HEK293 (cell line): Measurements from ENCODE around the gene SLC1A2.

Experiments used
- CTCF ChIA-PET: fragments of 350-600 bp; formaldehyde crosslinking; extraction: SDS; loops from one replicate; lab custom pipeline; 2021; ENCODE audit warnings: antibody characterized with exemption; lab: Yijun Ruan, JAX
- POLR2A ChIA-PET: fragments of 300-600 bp; formaldehyde crosslinking; extraction: SDS; loops from one replicate; lab custom pipeline; 2020; ENCODE audit warnings: antibody characterized with exemption, inconsistent platforms; lab: Yijun Ruan, JAX
- H3K27ac ChIP-seq: fragments of 200-500 bp; sonication (Bioruptor generic); 2 replicates; pipeline ENCODE4 v1.5.1; 2014; ENCODE audit warnings: low read depth, low read length, control low read depth, inconsistent platforms; ENCODE audit errors: extremely low read depth
- H3K36me3 ChIP-seq, 2 experiments: fragments of 200-500 bp in 1 of 2; sonication (Bioruptor generic) in 1 of 2; 1 replicate in 1 of 2; 2 replicates in 1 of 2; pipeline ENCODE4 v1.5.1; 2014 to 2017; ENCODE audit warnings: inconsistent platforms in 2 of 2, low read length in 2 of 2; ENCODE audit not compliant: control insufficient read depth in 2 of 2, insufficient read depth in 1 of 2
- H3K4me1 ChIP-seq: fragments of 200-500 bp; sonication (Bioruptor generic); 2 replicates; pipeline ENCODE4 v1.5.1; 2014; ENCODE audit warnings: mild to moderate bottlenecking, low read length, inconsistent platforms; ENCODE audit not compliant: control insufficient read depth, insufficient read depth
- H3K4me3 ChIP-seq: 2 replicates; pipeline ENCODE4 v1.5.1; 2011; ENCODE audit warnings: low read depth, mild to moderate bottlenecking, control low read depth, low read length, moderate library complexity
- H3K9me3 ChIP-seq: fragments of 200-500 bp; sonication (Bioruptor generic); 2 replicates; pipeline ENCODE4 v1.5.1; 2014; ENCODE audit warnings: low read depth, low read length, inconsistent platforms; ENCODE audit not compliant: control insufficient read depth, insufficient read depth
- KLF16 ChIP-seq: fragments of 450-650 bp; formaldehyde crosslinking; IDR thresholded peaks from 2 replicates; pipeline ENCODE4 v1.5.1; 2017; ENCODE audit warnings: missing biosample characterization, missing genetic modification characterization
- PRDM2 ChIP-seq: fragments of 450-650 bp; formaldehyde crosslinking; IDR thresholded peaks from 2 replicates; pipeline ENCODE4 v1.5.1; 2016; ENCODE audit warnings: missing biosample characterization, missing genetic modification characterization, borderline replicate concordance
- SP2 ChIP-seq: fragments of 450-650 bp; formaldehyde crosslinking; IDR thresholded peaks from 2 replicates; pipeline ENCODE4 v1.5.1; 2016; ENCODE audit warnings: missing biosample characterization, missing genetic modification characterization
- ZBTB8A ChIP-seq: fragments of 450-650 bp; formaldehyde crosslinking; IDR thresholded peaks from 2 replicates; pipeline ENCODE4 v1.5.1; 2016; ENCODE audit warnings: missing biosample characterization, missing genetic modification characterization
- ZNF174 ChIP-seq: fragments of 450-650 bp; formaldehyde crosslinking; IDR thresholded peaks from 2 replicates; pipeline ENCODE4 v1.5.0; 2017; ENCODE audit warnings: missing biosample characterization, mild to moderate bottlenecking, missing genetic modification characterization
- ZNF211 ChIP-seq: fragments of 450-650 bp; formaldehyde crosslinking; IDR thresholded peaks from 2 replicates; pipeline ENCODE4 v1.5.1; 2016; ENCODE audit warnings: low read depth, missing biosample characterization, missing genetic modification characterization
- ZNF221 ChIP-seq: fragments of 450-650 bp; formaldehyde crosslinking; IDR thresholded peaks from 2 replicates; pipeline ENCODE4 v1.5.1; 2017; ENCODE audit warnings: missing biosample characterization, missing genetic modification characterization, borderline replicate concordance
- ZNF223 ChIP-seq: fragments of 450-650 bp; formaldehyde crosslinking; IDR thresholded peaks from 2 replicates; pipeline ENCODE4 v1.5.1; 2016; ENCODE audit warnings: missing biosample characterization, missing genetic modification characterization
- ZNF350 ChIP-seq: fragments of 450-650 bp; formaldehyde crosslinking; IDR thresholded peaks from 2 replicates; pipeline ENCODE4 v1.5.0; 2017; ENCODE audit warnings: missing biosample characterization, mild to moderate bottlenecking, missing genetic modification characterization
- ZNF391 ChIP-seq: fragments of 450-650 bp; formaldehyde crosslinking; IDR thresholded peaks from 2 replicates; pipeline ENCODE4 v1.5.1; 2016; ENCODE audit warnings: low read depth, missing biosample characterization, missing genetic modification characterization, borderline replicate concordance
- ZNF544 ChIP-seq: fragments of 450-650 bp; formaldehyde crosslinking; IDR thresholded peaks from 2 replicates; pipeline ENCODE4 v1.5.0; 2017; ENCODE audit warnings: missing biosample characterization, missing genetic modification characterization
- ZNF561 ChIP-seq: fragments of 450-650 bp; IDR thresholded peaks from 2 replicates; pipeline ENCODE4 v1.5.1; 2018; ENCODE audit warnings: missing biosample characterization, missing genetic modification characterization, borderline replicate concordance
- ZNF596 ChIP-seq: fragments of 450-650 bp; IDR thresholded peaks from 2 replicates; pipeline ENCODE4 v1.5.0; 2018; ENCODE audit warnings: missing biosample characterization, mild to moderate bottlenecking, missing genetic modification characterization, moderate library complexity
- ZNF610 ChIP-seq: fragments of 450-650 bp; formaldehyde crosslinking; IDR thresholded peaks from 2 replicates; pipeline ENCODE4 v1.5.1; 2016; ENCODE audit warnings: missing biosample characterization, missing genetic modification characterization, borderline replicate concordance
- ZNF624 ChIP-seq: fragments of 450-650 bp; formaldehyde crosslinking; IDR thresholded peaks from 2 replicates; pipeline ENCODE4 v1.5.1; 2017; ENCODE audit warnings: missing biosample characterization, missing genetic modification characterization
- ZNF629 ChIP-seq: fragments of 450-650 bp; formaldehyde crosslinking; IDR thresholded peaks from 2 replicates; pipeline ENCODE4 v1.5.1; 2017; ENCODE audit warnings: missing biosample characterization, missing genetic modification characterization
- ZNF843 ChIP-seq: fragments of 450-650 bp; formaldehyde crosslinking; IDR thresholded peaks from 2 replicates; pipeline ENCODE4 v1.5.1; 2016; ENCODE audit warnings: missing biosample characterization, missing genetic modification characterization

The SLC1A2 gene

GRCh38 chr11:35343033-35343598 is 76.2 kb downstream of the SLC1A2 start:
- Histone ChIP-seq H3K36me3 (no peaks in the 10 kb centered on the region), H3K9me3 (no peaks in the 10 kb centered on the region), H3K4me3 (no peak overlapping the region), H3K27ac (no peak overlapping the region), H3K4me1 (no peaks in the 10 kb centered on the region)
- POLR2A ChIA-PET, result no interaction called here
- no peak for TF ChIP-seq ZNF350 (tag by site-specific recombination)
- no peak for TF ChIP-seq ZNF211
- TF ChIP-seq KLF16, result no peak
- CTCF ChIA-PET, result no interaction called here

- H3K4me3 ChIP-seq, result no peak overlapping the region
- no peaks in the 10 kb centered on the region for H3K36me3 ChIP-seq
- H3K9me3 ChIP-seq, result no peaks in the 10 kb centered on the region
- H3K4me1 ChIP-seq, result no peaks in the 10 kb centered on the region
- no peak for TF ChIP-seq ZBTB8A (tag by site-specific recombination)
- TF ChIP-seq ZNF221 (tag by site-specific recombination), result no peak
- no peak for TF ChIP-seq ZNF561 (tag by site-specific recombination)
- H3K27ac ChIP-seq, result no peak overlapping the region
- ChIA-PET CTCF (interaction anchor here (1.0 to 1.1 kb wide), 2 partner anchors 10 to 79 kb away, joined by 4 read pairs; partner anchors contain the start of gene SLC1A2), POLR2A (no interaction called here)
These were observed 78.6 kb downstream of the SLC1A2 start for GRCh38 chr11:35340715-35341114.

- H3K27ac ChIP-seq, result no peak overlapping the region
- CTCF ChIA-PET, result interaction anchor here (1.0 to 1.1 kb wide), 2 partner anchors 10 to 79 kb away, joined by 4 read pairs; partner anchors contain the start of gene SLC1A2
- no peaks in the 10 kb centered on the region for H3K9me3 ChIP-seq
- H3K4me1 ChIP-seq, result no peaks in the 10 kb centered on the region
- TF ChIP-seq ZNF544 (tag by site-specific recombination) (no peak), ZNF610 (tag by site-specific recombination) (no peak), ZNF391 (tag by site-specific recombination) (no peak), ZNF629 (tag by site-specific recombination) (no peak), ZNF174 (tag by site-specific recombination) (no peak), ZNF596 (tag by site-specific recombination) (no peak), ZNF223 (no peak), SP2 (tag by site-specific recombination) (no peak), PRDM2 (tag by site-specific recombination) (no peak), ZNF843 (tag by site-specific recombination) (no peak), ZNF624 (no peak)
- TF ChIP-seq, all 188 proteins: peak for 0
- POLR2A ChIA-PET, result no interaction called here
- Histone ChIP-seq H3K36me3 (no peaks in the 10 kb centered on the region), H3K4me3 (no peak overlapping the region)
These were observed 79.3 kb downstream of the SLC1A2 start for GRCh38 chr11:35340071-35340470.
